GM19467 (cell line): Measurements from ENCODE around the gene S100A14.
"Not testable (repeated sequence)": the region's sequence is repeated elsewhere in the genome, so short reads cannot be mapped to it uniquely, and the experiment has no call there.

Experiments
- ATAC-seq: cut with Tn5 transposase; IDR thresholded peaks from one replicate; pipeline ENCODE4 v1.9.1; 2021; ENCODE audit warnings: mild to moderate bottlenecking, moderate library complexity; ENCODE audit not compliant: unreplicated experiment

S100A14 gene

DNA sequence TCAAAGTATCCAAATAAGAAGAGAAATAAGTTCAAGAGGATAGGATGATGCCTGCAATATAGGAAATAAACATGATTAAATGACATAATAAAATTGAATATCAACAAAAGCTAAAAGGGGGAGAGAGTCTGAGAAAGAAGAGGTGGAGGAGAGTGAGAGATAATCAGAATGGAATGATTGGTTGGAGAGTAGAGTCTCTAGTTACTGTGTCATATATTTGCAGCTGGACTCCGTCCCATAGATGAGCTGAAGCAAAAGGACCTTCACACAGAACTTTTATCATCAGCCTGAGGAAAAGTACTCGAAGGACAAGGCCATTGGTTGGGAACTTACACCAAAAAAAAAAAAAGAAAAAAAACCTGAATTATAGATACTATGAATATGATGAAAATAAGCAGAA, 27.6 kb downstream of the S100A14 start:
- no peak for ATAC-seq

DNA sequence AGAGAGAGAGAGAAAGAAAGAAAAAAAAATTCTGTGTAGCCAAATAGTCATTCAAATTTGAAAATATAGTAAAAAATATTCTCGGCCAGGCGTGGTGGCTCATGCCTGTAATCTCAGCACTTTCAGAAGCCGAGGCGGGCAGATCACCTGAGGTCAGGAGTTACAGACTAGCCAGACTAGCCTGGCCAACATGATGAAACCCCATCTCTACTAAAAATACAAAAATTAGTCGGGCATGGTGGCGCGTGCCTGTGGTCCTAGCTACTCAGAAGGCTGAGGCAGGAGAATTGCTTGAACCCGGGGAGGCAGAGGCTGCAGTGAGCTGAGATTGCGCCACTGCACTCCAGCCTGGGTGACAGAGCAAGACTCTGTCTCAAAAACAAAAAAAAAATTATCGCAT, 28.1 kb downstream of the S100A14 start:
- not testable (repeated sequence) for ATAC-seq

DNA sequence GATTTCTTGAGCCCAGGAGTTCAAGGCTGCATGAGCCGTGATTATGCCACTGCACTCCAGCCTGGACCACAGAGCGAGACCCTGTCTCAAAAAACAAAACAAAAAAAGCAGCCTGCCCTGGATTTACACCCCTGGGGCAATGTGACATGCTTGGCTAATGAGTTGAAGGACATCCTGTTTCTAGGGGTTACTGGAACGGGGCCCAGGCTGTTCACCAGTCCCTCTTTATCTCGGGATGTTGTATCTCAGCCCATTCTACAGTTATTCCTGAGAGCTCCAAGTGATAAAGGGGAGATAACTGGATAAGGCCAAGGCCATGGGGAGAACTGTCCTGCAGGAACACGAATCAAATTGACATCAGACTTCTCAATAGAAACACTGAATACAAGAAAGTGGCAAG, 28.8 kb downstream of the S100A14 start:
- no peak for ATAC-seq

DNA sequence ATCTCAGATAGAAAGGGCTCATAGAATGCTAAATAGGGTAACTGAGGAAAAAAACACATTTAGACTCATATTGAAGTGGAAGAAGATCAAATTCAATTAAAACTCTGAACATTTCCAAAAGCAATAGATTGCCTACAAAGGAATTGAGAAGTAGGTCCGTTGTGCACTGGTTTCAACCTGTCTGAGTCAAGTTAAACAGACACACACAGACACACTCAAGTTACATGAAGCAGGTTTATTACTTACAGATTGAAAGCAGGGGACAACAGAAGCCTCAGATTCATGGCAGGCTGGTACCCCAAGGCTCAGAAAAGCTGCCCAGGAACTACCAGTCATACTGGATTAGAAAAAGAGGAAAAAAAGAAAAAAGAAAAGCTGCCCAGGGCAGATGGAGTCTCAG, 29.8 kb downstream of the S100A14 start:
- ATAC-seq: no peak

DNA sequence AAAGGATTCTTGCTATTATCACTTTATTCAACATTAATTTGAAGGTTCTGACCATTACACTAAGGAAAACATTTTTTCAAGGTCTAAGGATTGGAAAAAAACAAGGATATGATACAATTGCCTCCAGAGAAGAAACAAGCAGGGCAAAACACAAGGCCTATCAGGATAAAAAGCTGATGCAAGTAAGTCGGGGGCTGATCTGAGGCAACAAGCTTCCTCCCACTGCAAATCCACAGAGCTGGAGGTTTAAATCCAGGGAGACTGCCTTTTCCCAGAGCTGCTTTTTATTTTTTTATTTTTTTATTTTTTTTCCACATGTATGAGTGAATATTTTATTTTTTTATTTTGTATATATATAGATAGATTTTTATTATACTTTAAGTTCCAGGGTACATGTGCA, 31.1 kb downstream of the S100A14 start:
- ATAC-seq: no peak

DNA sequence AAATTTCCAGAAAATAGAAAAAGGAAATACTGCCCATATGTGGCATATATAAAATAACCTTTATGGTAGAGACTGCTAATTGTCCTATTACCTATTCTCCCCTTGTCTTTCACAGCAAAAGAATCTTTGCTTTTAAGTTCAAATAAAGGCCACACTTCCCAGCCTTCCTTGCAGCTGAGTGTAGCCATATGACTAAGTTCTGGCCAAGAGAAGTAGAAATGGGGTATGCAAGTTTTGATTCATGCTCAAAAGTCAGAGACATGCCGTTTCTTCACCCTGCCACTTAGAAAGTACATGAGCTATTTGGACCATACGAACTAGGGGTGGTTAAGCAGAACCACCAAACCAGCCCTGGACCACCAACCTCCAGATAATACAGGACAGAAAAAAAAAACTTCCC, 32.1 kb downstream of the S100A14 start:
- no peak for ATAC-seq

DNA sequence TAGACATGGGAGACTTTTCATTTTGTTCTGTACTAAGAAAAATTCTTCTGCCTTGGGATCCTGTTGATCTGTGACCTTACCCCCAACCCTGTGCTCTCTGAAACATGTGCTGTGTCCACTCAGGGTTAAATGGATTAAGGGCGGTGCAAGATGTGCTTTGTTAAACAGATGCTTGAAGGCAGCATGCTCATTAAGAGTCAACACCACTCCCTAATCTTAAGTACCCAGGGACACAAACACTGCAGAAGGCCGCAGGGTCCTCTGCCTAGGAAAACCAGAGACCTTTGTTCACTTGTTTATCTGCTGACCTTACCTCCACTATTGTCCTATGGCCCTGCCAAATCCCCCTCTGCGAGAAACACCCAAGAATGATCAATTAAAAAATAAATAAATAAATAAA, 32.6 kb downstream of the S100A14 start:
- not testable (repeated sequence) for ATAC-seq

DNA sequence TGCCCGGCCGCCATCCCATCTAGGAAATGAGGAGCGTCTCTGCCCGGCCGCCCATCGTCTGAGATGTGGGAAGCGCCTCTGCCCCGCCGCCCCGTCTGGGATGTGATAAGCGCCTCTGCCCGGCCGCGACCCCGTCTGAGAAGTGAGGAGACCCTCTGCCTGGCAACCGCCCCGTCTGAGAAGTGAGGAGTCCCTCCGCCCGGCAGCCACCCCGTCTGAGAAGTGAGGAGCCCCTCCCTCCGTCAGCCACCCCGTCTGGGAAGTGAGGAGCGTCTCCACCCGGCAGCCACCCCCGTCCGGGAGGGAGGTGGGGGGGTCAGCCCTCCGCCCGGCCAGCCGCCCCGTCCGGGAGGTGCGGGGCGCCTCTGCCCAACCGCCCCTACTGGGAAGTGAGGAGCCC, 33.3 kb downstream of the S100A14 start:
- not testable (repeated sequence) for ATAC-seq

DNA sequence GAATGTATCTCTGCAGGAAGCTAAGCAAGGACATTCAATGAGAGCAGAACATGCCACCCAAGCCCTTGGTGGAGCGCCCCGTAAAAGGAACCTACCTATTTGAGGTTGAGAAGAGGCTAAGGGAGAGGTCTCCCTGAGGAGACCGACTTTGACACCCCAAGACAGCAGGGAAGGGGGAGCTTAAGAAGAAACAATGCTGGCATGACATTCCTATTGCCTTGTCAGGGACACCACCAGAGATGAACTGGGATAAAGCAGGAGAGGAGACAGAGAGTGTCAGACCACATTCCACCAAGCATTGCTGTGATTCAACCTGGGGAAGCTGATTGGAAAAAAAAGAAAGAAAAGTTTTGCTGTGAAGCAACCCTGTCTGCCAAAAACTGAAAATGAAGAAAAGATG, 37.2 kb downstream of the S100A14 start:
- no peak for ATAC-seq

DNA sequence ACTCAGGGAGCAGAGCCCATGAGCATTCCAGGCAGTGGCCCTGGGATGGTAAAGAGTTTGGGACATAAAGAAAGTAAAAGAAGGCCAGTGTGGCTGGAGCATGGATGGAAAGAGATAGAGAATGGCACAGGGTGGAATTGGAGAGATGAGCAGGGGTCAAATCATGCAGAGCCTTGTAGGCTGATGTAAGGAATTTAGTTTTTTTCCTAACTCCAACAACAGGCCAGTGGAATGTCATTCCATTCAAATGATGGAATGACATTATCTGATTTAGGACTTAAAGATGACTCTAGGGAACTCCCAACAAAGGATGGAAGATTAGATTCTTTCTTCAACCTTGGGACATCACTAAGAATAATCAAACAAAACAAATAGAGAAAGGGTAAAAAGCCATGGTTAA, 37.6 kb downstream of the S100A14 start:
- no peak for ATAC-seq

DNA sequence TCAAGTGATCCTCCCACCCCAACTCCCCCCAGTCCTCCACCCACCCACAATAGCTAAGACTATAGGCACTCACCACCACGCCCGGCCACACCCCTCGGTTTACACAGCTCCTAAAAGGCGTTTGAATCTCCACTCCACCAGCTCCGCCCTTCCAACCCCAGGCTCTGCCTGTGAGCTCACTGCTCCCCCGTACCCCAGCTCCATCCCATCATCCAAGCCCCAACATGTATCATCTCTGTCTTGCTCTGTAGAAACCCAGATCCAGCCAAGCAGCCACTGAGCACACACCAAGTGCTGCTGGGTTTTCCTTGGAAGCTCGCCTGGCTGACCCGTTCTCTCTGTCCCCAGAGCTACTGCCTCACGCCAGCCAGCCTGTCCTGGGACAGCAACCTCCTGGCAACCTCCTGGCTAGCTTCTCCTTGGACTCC, 38.5 kb downstream of the S100A14 start:
- ATAC-seq: no peak

DNA sequence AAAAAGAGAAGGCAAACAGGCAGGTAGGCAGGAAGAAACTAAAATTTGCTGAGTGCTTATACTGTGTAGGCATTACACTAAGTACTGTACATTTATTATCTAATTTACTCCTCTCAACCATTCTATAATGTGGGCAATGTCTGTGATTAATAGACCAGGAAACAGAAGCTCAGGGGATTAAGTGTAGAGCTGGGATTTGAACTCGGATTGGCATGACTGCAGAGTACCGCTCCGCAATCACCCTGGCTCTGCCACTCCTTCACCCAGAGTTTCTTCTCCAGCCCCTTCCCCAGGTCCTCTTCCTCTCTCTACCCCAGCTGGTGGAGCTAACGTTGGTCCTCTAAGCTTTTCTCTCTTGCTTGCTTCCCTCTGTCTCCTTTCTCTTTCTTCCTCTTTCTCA, 39.0 kb downstream of the S100A14 start:
- no peak for ATAC-seq

DNA sequence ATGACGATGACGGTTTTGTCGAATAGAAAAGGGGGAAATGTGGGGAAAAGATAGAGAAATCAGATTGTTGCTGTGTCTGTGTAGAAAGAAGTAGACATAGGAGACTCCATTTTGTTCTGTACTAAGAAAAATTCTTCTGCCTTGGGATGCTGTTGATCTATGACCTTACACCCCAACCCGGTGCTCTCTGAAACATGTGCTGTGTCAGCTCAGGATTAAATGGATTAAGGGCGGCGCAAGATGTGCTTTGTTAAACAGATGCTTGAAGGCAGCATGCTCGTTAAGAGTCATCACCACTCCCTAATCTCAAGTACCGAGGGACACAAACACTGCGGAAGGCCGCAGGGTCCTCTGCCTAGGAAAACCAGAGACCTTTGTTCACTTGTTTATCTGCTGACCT, 40.6 kb downstream of the S100A14 start:
- not testable (repeated sequence) for ATAC-seq

DNA sequence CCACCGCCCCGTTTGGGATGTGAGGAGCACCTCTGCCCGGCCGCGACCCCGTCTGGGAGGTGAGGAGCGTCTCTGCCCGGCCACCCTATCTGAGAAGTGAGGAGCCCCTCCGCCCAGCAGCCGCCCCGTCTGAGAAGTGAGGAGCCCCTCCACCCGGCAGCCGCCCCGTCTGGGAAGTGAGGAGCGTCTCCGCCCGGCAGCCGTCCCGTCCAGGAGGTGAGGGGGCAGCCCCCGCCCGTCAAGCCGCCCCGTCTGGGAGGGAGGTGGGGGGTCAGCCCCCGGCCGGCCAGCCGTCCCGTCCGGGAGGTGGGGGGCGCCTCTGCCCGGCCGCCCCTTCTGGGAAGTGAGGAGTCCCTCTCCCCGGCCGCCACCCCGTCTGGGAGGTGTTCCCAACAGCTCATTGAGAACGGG, 41.0 kb downstream of the S100A14 start:
- ATAC-seq: not testable (repeated sequence)

DNA sequence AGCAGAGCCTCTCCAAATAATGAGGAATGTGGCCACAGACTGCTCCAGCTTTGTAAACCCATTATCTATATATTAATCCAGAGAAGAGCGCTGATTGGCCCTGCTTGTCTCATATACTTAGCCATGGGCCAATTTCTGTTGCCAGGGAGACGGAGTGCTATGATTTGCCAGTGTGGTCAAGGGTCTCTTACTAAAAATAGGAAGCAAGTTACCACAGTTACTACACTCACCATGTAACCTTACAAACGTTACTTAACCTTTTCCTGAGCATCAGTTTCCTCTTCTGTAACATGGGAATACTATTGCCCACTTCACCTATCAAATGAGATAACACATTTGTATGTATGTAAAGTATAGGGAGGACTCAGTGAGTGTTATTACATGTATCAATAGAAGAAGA, 42.8 kb downstream of the S100A14 start:
- no peak for ATAC-seq

DNA sequence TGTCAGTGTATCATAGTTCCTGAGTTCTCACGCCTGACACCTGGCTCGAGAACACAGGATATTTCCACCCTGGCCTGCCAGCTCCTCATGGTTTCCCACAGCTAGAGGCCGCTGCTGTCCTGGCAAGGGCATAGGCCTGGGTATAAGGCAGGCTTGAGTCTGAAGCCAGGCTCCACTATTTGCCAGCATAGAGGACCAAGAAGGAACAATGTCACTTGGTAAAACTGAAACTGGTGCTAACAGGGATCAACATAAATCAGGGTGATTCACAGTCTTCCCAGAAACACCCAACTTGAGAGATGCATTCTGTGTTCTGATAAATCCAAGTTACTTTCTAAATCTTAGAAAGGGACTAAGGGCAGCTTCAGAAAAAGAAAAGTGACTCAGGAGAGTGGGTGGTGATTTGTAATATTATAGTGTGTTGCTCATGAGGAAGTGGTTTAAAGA, 43.5 kb downstream of the S100A14 start:
- ATAC-seq: peak; percentile 67

DNA sequence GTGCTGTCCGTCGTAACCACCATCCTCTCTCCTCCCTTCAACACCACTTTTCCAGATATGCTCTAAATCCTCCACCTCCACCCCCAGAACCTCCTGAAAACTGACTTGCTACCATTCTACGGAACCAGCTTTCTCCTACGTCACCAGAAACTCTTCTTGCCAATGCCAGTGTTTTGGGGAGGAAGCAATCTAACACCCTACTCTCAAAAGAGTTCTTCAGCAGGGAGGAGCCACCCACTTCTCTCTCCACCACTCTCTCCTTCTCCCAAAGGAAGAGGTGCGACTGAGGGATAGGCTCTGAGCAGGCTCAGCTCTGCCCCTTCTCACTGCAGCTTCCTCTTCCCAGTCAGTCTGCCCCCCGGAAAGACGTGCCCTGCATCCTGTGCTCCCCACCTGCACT, 44.4 kb downstream of the S100A14 start:
- ATAC-seq: no peak

DNA sequence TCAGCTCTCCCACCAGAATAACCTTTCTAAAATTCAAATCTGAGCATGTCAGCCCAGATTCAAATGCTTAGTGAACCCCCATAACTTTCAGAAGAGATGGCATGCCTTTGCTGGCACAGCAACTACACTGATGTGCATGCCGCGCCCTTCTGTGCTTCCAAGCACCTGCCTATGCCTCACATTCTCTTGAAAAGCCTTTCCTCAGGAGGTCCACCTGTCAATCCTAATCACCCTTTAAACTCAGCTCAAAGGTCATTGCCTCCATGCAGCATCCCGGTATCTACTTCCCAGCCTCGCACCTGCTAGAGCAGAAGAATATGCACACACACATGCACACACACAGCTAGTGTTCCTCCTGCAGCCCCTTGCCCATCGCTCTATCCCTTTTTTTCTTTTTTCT, 45.3 kb downstream of the S100A14 start:
- no peak for ATAC-seq

DNA sequence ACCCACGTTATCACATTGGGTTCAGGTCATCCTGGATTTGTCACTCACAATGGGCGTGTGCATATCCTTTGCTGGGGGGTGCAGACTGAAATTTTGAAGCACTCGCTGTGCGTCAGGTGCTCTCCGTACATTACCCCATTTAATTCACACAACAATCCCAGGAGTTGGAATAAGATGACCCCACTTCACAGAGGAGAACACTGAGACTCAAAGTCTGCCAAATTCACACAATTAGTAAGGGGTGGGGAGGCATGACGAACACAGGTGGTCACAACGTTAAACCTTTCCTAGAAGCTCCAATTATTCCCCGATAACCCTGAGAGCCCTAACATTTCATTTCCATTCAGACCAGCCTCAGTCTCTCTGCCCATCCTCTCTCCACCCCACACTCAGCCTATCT, 46.7 kb downstream of the S100A14 start:
- no peak for ATAC-seq

DNA sequence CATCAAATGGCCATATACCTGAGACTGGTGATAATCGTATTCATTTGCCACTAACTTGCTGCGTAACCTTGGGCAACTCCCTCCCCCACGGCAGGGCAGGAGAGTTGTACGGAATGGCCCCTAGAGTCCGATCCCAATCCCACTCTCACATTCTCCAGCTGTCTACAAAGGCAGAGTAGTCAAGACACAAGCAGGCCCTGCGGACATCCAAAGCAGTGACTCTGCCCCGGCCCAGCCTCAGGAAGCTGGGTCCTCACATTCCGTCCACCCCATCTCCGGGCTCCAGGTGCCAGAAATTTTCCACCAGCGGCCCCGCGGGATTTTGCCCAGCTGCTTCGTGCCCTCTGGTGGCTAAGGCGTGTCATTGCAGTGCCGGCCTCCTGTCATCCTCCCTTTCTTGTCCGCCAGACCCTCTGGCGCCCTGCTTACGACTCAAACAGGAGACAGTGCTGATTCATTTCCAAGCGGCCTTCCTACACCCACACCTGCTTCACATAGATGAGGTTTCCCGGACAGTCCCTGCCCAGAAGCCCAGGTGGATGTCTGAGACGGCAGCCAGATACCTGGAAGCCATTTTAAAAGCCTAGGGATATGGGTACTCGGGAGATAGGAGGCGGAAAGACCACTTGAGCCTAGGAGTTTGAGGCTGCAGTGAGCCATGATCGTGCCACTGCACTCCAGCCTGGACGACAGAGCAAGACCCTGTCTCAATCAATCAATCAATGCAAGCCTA, 47.6 kb downstream of the S100A14 start:
- ATAC-seq: no peak

DNA sequence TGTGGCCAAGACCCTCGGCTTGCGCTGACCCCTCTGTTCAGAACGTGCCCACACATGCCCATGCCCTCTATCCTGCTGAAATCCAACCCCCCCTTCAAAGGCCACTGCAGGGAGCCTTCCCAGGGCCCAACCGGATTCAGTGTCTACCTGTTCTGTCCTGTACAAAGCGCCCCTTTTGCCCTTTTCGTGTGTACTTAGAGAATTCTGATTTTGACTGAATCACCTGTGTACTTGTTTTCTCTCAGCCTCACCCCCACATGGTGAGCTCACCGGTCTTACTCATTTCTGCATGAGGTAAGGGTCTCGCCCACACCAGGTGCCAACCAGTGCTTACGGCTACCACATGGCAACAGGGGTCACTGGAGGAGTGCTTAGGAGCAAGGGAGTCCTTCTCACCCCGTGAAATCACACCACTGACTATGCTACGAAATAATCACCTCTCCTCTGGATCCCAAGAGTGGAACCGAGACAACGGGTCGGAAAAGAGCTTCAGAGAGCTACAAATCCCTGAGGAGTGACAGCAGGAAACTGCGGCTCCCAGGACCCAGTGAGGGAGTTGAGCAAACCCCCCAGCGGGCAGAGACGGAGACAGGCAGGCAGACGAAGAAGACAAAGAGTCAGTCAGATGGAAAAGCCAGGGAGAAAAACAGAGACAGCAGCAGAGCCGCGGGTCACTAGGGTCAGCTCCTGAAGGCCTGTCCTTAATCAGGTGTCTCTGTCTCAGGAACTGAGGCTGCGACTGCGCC, 48.3 kb downstream of the S100A14 start:
- ATAC-seq: no peak
